Progenitor cell of endocrine pancreas (in vitro differentiated cells): ENCODE measurements around the gene IGF1. TPM values are rescaled to one million over a fixed set of nuclear protein-coding genes. Genes with fewer than 3 reads are reported as not detected.

Source experiments
- DNase-seq: peaks from one replicate; pipeline ENCODE4 v3.0.0; 2021; ENCODE audit warnings: low spot score; ENCODE audit not compliant: unreplicated experiment
- H3K27ac Mint-ChIP-seq: 2 replicates; pipeline ENCODE4 v1.8.0; 2021; ENCODE audit warnings: mild to moderate bottlenecking, moderate library complexity, mixed read lengths
- H3K27me3 Mint-ChIP-seq: 2 replicates; pipeline ENCODE4 v1.8.0; 2021; ENCODE audit warnings: mixed read lengths
- H3K36me3 Mint-ChIP-seq: 2 replicates; pipeline ENCODE4 v1.8.0; 2022; ENCODE audit warnings: mixed read lengths; ENCODE audit not compliant: insufficient read depth
- H3K4me1 Mint-ChIP-seq: 2 replicates; pipeline ENCODE4 v1.8.0; 2021; ENCODE audit warnings: low read depth, mixed read lengths
- H3K4me3 Mint-ChIP-seq: 2 replicates; pipeline ENCODE4 v1.8.0; 2021; ENCODE audit warnings: low read depth, mild to moderate bottlenecking, moderate library complexity, mixed read lengths
- H3K9me3 Mint-ChIP-seq: 2 replicates; pipeline ENCODE4 v1.8.0; 2021; ENCODE audit warnings: low read depth, mixed read lengths
- total RNA-seq: library from RNA; stranded (reverse); gene quantifications from 2 replicates; pipeline ENCODE4 v1.2.1, GENCODE V29; 2021
- TF ChIP-seq, protein P1 (sequence below): fragments of 200-600 bp; sonication (generic); IDR thresholded peaks from one replicate; pipeline ENCODE4 v1.5.0; 2021; ENCODE audit warnings: antibody characterized with exemption, mild to moderate bottlenecking; ENCODE audit not compliant: unreplicated experiment

IGF1 gene
- total RNA-seq, 1 donor from 2014 or later: 0.57 TPM

DNA sequence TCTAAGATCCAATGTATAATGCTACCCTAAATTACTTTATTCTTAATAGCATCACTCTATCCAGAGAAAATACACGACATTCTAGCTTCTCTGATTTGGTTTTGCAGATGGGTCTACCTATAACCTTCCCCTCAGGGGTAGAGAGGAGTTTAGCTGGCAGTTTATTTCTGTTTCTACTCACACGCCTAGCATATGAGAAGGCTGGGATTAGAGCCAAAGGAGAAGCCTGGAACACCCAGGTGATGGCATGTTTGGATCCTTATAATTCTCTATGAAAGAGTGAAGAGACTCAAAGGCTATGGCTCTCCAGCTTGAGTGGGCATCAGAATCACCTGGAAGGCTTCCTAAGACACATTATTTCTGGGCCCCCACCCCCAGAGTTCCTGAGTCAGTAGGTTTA is 131.3 kb downstream of the IGF1 start:
- Mint-ChIP-seq H3K4me3 (no peak overlapping the region), H3K36me3 (peaks cover 2% of the 10 kb centered on the region), H3K27ac (no peak overlapping the region), H3K4me1 (no peaks in the 10 kb centered on the region), H3K27me3 (peaks cover 3% of the 10 kb centered on the region), H3K9me3 (peaks cover 21% of the 10 kb centered on the region)
- DNase-seq: no peak
- TF ChIP-seq, protein P1, sequence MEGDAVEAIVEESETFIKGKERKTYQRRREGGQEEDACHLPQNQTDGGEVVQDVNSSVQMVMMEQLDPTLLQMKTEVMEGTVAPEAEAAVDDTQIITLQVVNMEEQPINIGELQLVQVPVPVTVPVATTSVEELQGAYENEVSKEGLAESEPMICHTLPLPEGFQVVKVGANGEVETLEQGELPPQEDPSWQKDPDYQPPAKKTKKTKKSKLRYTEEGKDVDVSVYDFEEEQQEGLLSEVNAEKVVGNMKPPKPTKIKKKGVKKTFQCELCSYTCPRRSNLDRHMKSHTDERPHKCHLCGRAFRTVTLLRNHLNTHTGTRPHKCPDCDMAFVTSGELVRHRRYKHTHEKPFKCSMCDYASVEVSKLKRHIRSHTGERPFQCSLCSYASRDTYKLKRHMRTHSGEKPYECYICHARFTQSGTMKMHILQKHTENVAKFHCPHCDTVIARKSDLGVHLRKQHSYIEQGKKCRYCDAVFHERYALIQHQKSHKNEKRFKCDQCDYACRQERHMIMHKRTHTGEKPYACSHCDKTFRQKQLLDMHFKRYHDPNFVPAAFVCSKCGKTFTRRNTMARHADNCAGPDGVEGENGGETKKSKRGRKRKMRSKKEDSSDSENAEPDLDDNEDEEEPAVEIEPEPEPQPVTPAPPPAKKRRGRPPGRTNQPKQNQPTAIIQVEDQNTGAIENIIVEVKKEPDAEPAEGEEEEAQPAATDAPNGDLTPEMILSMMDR: no peak

- TF ChIP-seq, protein P1: no peak
- peaks cover 3% of the 10 kb centered on the region for H3K27me3 Mint-ChIP-seq
- peaks cover 14% of the 10 kb centered on the region for H3K9me3 Mint-ChIP-seq
- H3K27ac Mint-ChIP-seq: no peak overlapping the region
- peaks cover 2% of the 10 kb centered on the region for H3K36me3 Mint-ChIP-seq
- DNase-seq: no peak
- H3K4me1 Mint-ChIP-seq: peaks cover 4% of the 10 kb centered on the region
- no peak overlapping the region for H3K4me3 Mint-ChIP-seq
These were observed 132.6 kb downstream of the IGF1 start for GRCh38 chr12:102347811-102348210.
